Measurements from ENCODE around the gene MYO18B. TPM values are rescaled to one million over a fixed set of nuclear protein-coding genes. Genes with fewer than 3 reads are reported as not detected.

Gene MYO18B
- total and polyA plus RNA-seq, 2 donors (not counting 3 experiments of a cell fraction or from before 2014, with no cell fraction given): 0.01 TPM; not detected in 1

GRCh38 chr22:26038365-26038764 lies 296.4 kb downstream of the MYO18B start:
- CTCF ChIA-PET: no interaction called here
- POLR2A ChIA-PET: no interaction called here
- Histone ChIP-seq H3K9ac (replicated peaks; ENCODE audit: extremely low read depth, insufficient read depth, low read length) (no peak overlapping the region), H4K20me1 (replicated peaks; ENCODE audit: control insufficient read depth, extremely low read depth, insufficient read depth, low read length) (no peaks in the 10 kb centered on the region), H3K9me3 (replicated peaks; ENCODE audit: control insufficient read depth, insufficient read depth, low read length) (peaks cover 24% of the 10 kb centered on the region), H3K36me3 (ENCODE audit: control insufficient read depth in 2 of 2, extremely low read depth in 1 of 2, insufficient read depth in 2 of 2, low read length in 2 of 2) (no peaks in the 10 kb centered on the region), H3K4me1 (ENCODE audit: control insufficient read depth, extremely low read depth, insufficient read depth, low read length) (no peaks in the 10 kb centered on the region), H3K4me3 (replicated peaks in 1 of 3; ENCODE audit: insufficient read depth in 1 of 3, low read depth in 1 of 3, low read length in 3 of 3) (no peak overlapping the region), H3K4me2 (ENCODE audit: insufficient read depth, low read length) (no peak overlapping the region), H3K27me3 (ENCODE audit: control insufficient read depth in 2 of 2, insufficient read depth in 2 of 2, low read length in 2 of 2) (no peaks in the 10 kb centered on the region), H3K27ac (ENCODE audit: insufficient read depth, low read depth, low read length) (no peak overlapping the region), H3K79me2 (ENCODE audit: control insufficient read depth, insufficient read depth, low read length) (no peaks in the 10 kb centered on the region), H3K9me1 (replicated peaks; ENCODE audit: control insufficient read depth, extremely low read depth, insufficient read depth, low read length) (no peaks in the 10 kb centered on the region), H2AFZ (ENCODE audit: low read depth, low read length) (no peak overlapping the region)
- dilution Hi-C loops (cut with MboI; ENCODE audit: extremely low pct_ligation_motif_present, low sequenced_read_pairs): no loop called here
- FAIRE-seq: no peak
- TF ChIP-seq JUN (IDR thresholded peaks at IDR 0.05; ENCODE audit: borderline replicate concordance, insufficient read depth, insufficient read length, low read depth) (no peak), MYC (IDR thresholded peaks at IDR 0.05; ENCODE audit: low read depth, low read length) (no peak), FOS (IDR thresholded peaks at IDR 0.05; ENCODE audit: borderline replicate concordance, insufficient read depth, low read length) (no peak)
- no peak for DNase-seq (ENCODE audit: low read depth, low spot score)
- no TSS peak for BruUV-seq (replicated peaks)
- intact Hi-C loops (cut with micrococcal nuclease): no loop called here

- Histone ChIP-seq H3K27me3 (ENCODE audit: control insufficient read depth in 2 of 2, insufficient read depth in 2 of 2, low read length in 2 of 2) (no peaks in the 10 kb centered on the region), H3K4me2 (ENCODE audit: insufficient read depth, low read length) (no peak overlapping the region), H3K4me3 (replicated peaks in 1 of 3; ENCODE audit: insufficient read depth in 1 of 3, low read depth in 1 of 3, low read length in 3 of 3) (no peak overlapping the region), H3K9ac (replicated peaks; ENCODE audit: extremely low read depth, insufficient read depth, low read length) (no peak overlapping the region), H3K36me3 (ENCODE audit: control insufficient read depth in 2 of 2, extremely low read depth in 1 of 2, insufficient read depth in 2 of 2, low read length in 2 of 2) (no peaks in the 10 kb centered on the region), H3K9me1 (replicated peaks; ENCODE audit: control insufficient read depth, extremely low read depth, insufficient read depth, low read length) (no peaks in the 10 kb centered on the region), H4K20me1 (replicated peaks; ENCODE audit: control insufficient read depth, extremely low read depth, insufficient read depth, low read length) (no peaks in the 10 kb centered on the region), H3K79me2 (ENCODE audit: control insufficient read depth, insufficient read depth, low read length) (no peaks in the 10 kb centered on the region), H3K9me3 (replicated peaks; ENCODE audit: control insufficient read depth, insufficient read depth, low read length) (peaks cover 14% of the 10 kb centered on the region), H3K4me1 (ENCODE audit: control insufficient read depth, extremely low read depth, insufficient read depth, low read length) (no peaks in the 10 kb centered on the region), H3K27ac (ENCODE audit: insufficient read depth, low read depth, low read length) (no peak overlapping the region), H2AFZ (ENCODE audit: low read depth, low read length) (no peak overlapping the region)
- DNase-seq (ENCODE audit: low read depth, low spot score) (no peak), FAIRE-seq (no peak)
- TF ChIP-seq POLR2A (IDR thresholded peaks at IDR 0.05; ENCODE audit: low read depth, low read length): no peak
- no peak for TF ChIP-seq CTCF (IDR thresholded peaks at IDR 0.05; ENCODE audit: extremely low read depth in 1 of 2, insufficient read depth in 1 of 2, low read depth in 1 of 2, low read length in 2 of 2)
- TF ChIP-seq GATA2 (IDR thresholded peaks at IDR 0.05; ENCODE audit: insufficient read depth, insufficient read length, low read depth, low read length): no peak
- TF ChIP-seq EZH2 (IDR thresholded peaks at IDR 0.05; ENCODE audit: borderline replicate concordance, low read depth, low read length, severe bottlenecking): no peak
- TF ChIP-seq MAX (IDR thresholded peaks at IDR 0.05; ENCODE audit: insufficient read depth, insufficient read length): no peak
- no peak for TF ChIP-seq FOS (IDR thresholded peaks at IDR 0.05; ENCODE audit: borderline replicate concordance, insufficient read depth, low read length)
- TF ChIP-seq POLR2AphosphoS5 (IDR thresholded peaks at IDR 0.05; ENCODE audit: insufficient read depth, low read depth, low read length): no peak
- TF ChIP-seq MYC (IDR thresholded peaks at IDR 0.05; ENCODE audit: low read depth, low read length): no peak
- no peak for TF ChIP-seq JUN (IDR thresholded peaks at IDR 0.05; ENCODE audit: borderline replicate concordance, insufficient read depth, insufficient read length, low read depth)
- ChIA-PET POLR2A (no interaction called here), CTCF (no interaction called here)
- intact Hi-C loops (cut with micrococcal nuclease) (no loop called here), dilution Hi-C loops (cut with MboI; ENCODE audit: extremely low pct_ligation_motif_present, low sequenced_read_pairs) (no loop called here)
- no TSS peak for BruUV-seq (replicated peaks)
Measured at GRCh38 chr22:26041931-26042330, 299.9 kb downstream of the MYO18B start.

Data from endothelial cell of umbilical vein (primary cell).